SK-N-SH treated with all-trans-retinoic acid at 6 μM for 48 hours (cell line): ENCODE data around the gene DYNC1I1.

Experiments used
- ATAC-seq: fragments of 200-7000 bp; cut with Tn5 transposase; 3 replicates; pipeline ENCODE4 v1.9.1; 2020; ENCODE audit warnings: mild to moderate bottlenecking, moderate library complexity
- ARNTL ChIP-seq: fragments of 450-650 bp; formaldehyde crosslinking; IDR thresholded peaks from 2 replicates; pipeline ENCODE4 v1.5.0; 2020; ENCODE audit warnings: low read depth, mild to moderate bottlenecking, moderate library complexity, borderline replicate concordance
- BACH2 ChIP-seq: fragments of 250-450 bp; sonication (Bioruptor Pico); IDR thresholded peaks from 2 replicates; pipeline ENCODE4 v1.9.0; 2021; ENCODE audit warnings: mild to moderate bottlenecking, borderline replicate concordance
- CREB5 ChIP-seq: fragments of 250-450 bp; sonication (Bioruptor Pico); IDR thresholded peaks from 2 replicates; pipeline ENCODE4 v1.5.1; 2020; ENCODE audit warnings: low read depth, mild to moderate bottlenecking, moderate library complexity
- CSRNP3 ChIP-seq: fragments of 250-450 bp; sonication (Bioruptor Pico); IDR thresholded peaks from 2 replicates; pipeline ENCODE4 v1.5.1; 2021; ENCODE audit warnings: mild to moderate bottlenecking, moderate library complexity
- ESRRG ChIP-seq: fragments of 250-450 bp; sonication (Bioruptor Pico); IDR thresholded peaks from 2 replicates; pipeline ENCODE4 v1.6.1; 2021; ENCODE audit warnings: mild to moderate bottlenecking
- GLIS3 ChIP-seq: fragments of 250-450 bp; sonication (Bioruptor Pico); IDR thresholded peaks from 2 replicates; pipeline ENCODE4 v1.5.0; 2020; ENCODE audit warnings: mild to moderate bottlenecking, moderate library complexity
- ISL1 ChIP-seq: fragments of 250-450 bp; sonication (Bioruptor Pico); IDR thresholded peaks from 2 replicates; pipeline ENCODE4 v2.1.2; 2022; ENCODE audit warnings: mild to moderate bottlenecking, moderate library complexity
- OSR1 ChIP-seq: fragments of 250-450 bp; sonication (Bioruptor Pico); IDR thresholded peaks from 2 replicates; pipeline ENCODE4 v1.8.0; 2022; ENCODE audit warnings: moderate library complexity, mild to moderate bottlenecking, inconsistent platforms
- PATZ1 ChIP-seq: fragments of 250-450 bp; sonication (Bioruptor Pico); IDR thresholded peaks from 2 replicates; pipeline ENCODE4 v1.8.0; 2020; ENCODE audit warnings: mild to moderate bottlenecking, moderate library complexity, borderline replicate concordance
- POU6F1 ChIP-seq: fragments of 250-450 bp; sonication (Bioruptor Pico); IDR thresholded peaks from 2 replicates; pipeline ENCODE4 v1.8.0; 2021; ENCODE audit warnings: low read depth, mild to moderate bottlenecking, moderate library complexity, borderline replicate concordance
- PPARA ChIP-seq: fragments of 250-450 bp; sonication (Bioruptor Pico); IDR thresholded peaks from 2 replicates; pipeline ENCODE4 v1.5.0; 2020; ENCODE audit warnings: mild to moderate bottlenecking, borderline replicate concordance
- RARB ChIP-seq: fragments of 250-450 bp; sonication (Bioruptor Pico); IDR thresholded peaks from 2 replicates; pipeline ENCODE4 v1.8.0; 2021; ENCODE audit warnings: mild to moderate bottlenecking, moderate library complexity
- SNAI2 ChIP-seq: fragments of 250-450 bp; sonication (Bioruptor Pico); IDR thresholded peaks from 2 replicates; pipeline ENCODE4 v1.5.0; 2020; ENCODE audit warnings: mild to moderate bottlenecking, moderate library complexity
- TCF4 ChIP-seq: fragments of 250-450 bp; sonication (Bioruptor Pico); IDR thresholded peaks from 2 replicates; pipeline ENCODE4 v1.8.0; 2021; ENCODE audit warnings: mild to moderate bottlenecking, moderate library complexity, borderline replicate concordance
- TOX ChIP-seq: fragments of 250-450 bp; sonication (Bioruptor Pico); IDR thresholded peaks from 2 replicates; pipeline ENCODE4 v1.8.0; 2021; ENCODE audit warnings: mild to moderate bottlenecking, moderate library complexity, borderline replicate concordance
- TSHZ2 ChIP-seq: fragments of 250-450 bp; sonication (Bioruptor Pico); IDR thresholded peaks from 2 replicates; pipeline ENCODE4 v1.5.0; 2020; ENCODE audit warnings: mild to moderate bottlenecking, moderate library complexity
- ZFP3 ChIP-seq: fragments of 250-450 bp; sonication (Bioruptor Pico); IDR thresholded peaks from 2 replicates; pipeline ENCODE4 v1.5.0; 2020; ENCODE audit warnings: mild to moderate bottlenecking, moderate library complexity
- ZFP30 ChIP-seq: fragments of 450-650 bp; formaldehyde crosslinking; IDR thresholded peaks from 2 replicates; pipeline ENCODE4 v1.5.0; 2022; ENCODE audit warnings: mild to moderate bottlenecking, moderate library complexity
- ZNF565 ChIP-seq: fragments of 450-650 bp; formaldehyde crosslinking; conservative IDR thresholded peaks from 2 replicates; pipeline ENCODE4 v1.5.0; 2020; ENCODE audit warnings: low read depth, mild to moderate bottlenecking, moderate library complexity
- ZNF70 ChIP-seq: fragments of 450-650 bp; formaldehyde crosslinking; IDR thresholded peaks from 2 replicates; pipeline ENCODE4 v1.5.0; 2020; ENCODE audit warnings: mild to moderate bottlenecking, moderate library complexity
- ZNF8 ChIP-seq: fragments of 450-650 bp; formaldehyde crosslinking; IDR thresholded peaks from 2 replicates; pipeline ENCODE4 v1.5.0; 2020; ENCODE audit warnings: mild to moderate bottlenecking, moderate library complexity

Gene DYNC1I1

GRCh38 chr7:95957510-95957909 lies 185.2 kb downstream of the DYNC1I1 start (continued):
- TF ChIP-seq TOX (CRISPR knock-in tag) (no peak), ZFP30 (no peak), TCF4 (no peak), SNAI2 (no peak), PPARA (CRISPR knock-in tag) (no peak), ZFP3 (CRISPR knock-in tag) (no peak), ZNF565 (CRISPR knock-in tag) (no peak), RARB (no peak), ARNTL (CRISPR knock-in tag) (no peak), TSHZ2 (CRISPR knock-in tag) (no peak), ZNF8 (CRISPR knock-in tag) (no peak), ISL1 (CRISPR knock-in tag) (no peak)

- TF ChIP-seq ZNF565 (CRISPR knock-in tag) (no peak), RARB (no peak), ESRRG (CRISPR knock-in tag) (no peak), PPARA (CRISPR knock-in tag) (no peak), ZFP3 (CRISPR knock-in tag) (no peak), ZNF8 (CRISPR knock-in tag) (no peak), ISL1 (CRISPR knock-in tag) (no peak), BACH2 (CRISPR knock-in tag) (no peak), POU6F1 (CRISPR knock-in tag) (no peak), ZNF70 (CRISPR knock-in tag) (no peak), ARNTL (CRISPR knock-in tag) (no peak), GLIS3 (CRISPR knock-in tag) (no peak), TOX (CRISPR knock-in tag) (no peak)
- no peak for ATAC-seq
These were observed 188.4 kb downstream of the DYNC1I1 start for GRCh38 chr7:95960706-95961244.

GRCh38 chr7:95963446-95963990 lies 191.2 kb downstream of the DYNC1I1 start:
- TF ChIP-seq ZNF565 (CRISPR knock-in tag) (no peak), OSR1 (CRISPR knock-in tag) (no peak), CSRNP3 (no peak), SNAI2 (no peak), TCF4 (no peak), ISL1 (CRISPR knock-in tag) (no peak), BACH2 (CRISPR knock-in tag) (no peak), ZNF8 (CRISPR knock-in tag) (no peak), TOX (CRISPR knock-in tag) (no peak), PATZ1 (no peak), ESRRG (CRISPR knock-in tag) (no peak), RARB (no peak), PPARA (CRISPR knock-in tag) (no peak), ZFP30 (no peak), CREB5 (CRISPR knock-in tag) (no peak), ZNF70 (CRISPR knock-in tag) (no peak)
- ATAC-seq, result no peak
